SH-SY5Y (cell line): ENCODE results near the gene PTPN14.

Experiments
- GATA2 ChIP-seq: IDR thresholded peaks from 2 replicates; pipeline ENCODE4 v1.6.1; 2011; ENCODE audit warnings: mild to moderate bottlenecking, low read depth, low read length
- GATA3 ChIP-seq: IDR thresholded peaks from 2 replicates; pipeline ENCODE4 v1.6.1; 2011; ENCODE audit warnings: low read depth, mild to moderate bottlenecking, low read length, moderate library complexity

GRCh38 chr1:214492401-214493075 lies 58.9 kb downstream of the PTPN14 start:
- TF ChIP-seq GATA3 (no peak), GATA2 (no peak)
